Esophagus muscularis mucosa (tissue), 4 donors: ENCODE results near the gene NDUFS5. TPM values are rescaled to one million over a fixed set of nuclear protein-coding genes. Genes with fewer than 3 reads are reported as not detected.
"Not testable (repeated sequence)": the region's sequence is repeated elsewhere in the genome, so short reads cannot be mapped to it uniquely, and the experiment has no call there.

Experiments
- DNase-seq: peaks from one replicate; pipeline ENCODE4 v3.0.0-alpha.2; 2017; ENCODE audit errors: extremely low spot score
- H3K27ac ChIP-seq, 4 donors: fragments of 200-600 bp; sonication (generic); replicated peaks in 1 of 4; 1 replicate in 3 of 4; 2 replicates in 1 of 4; pipeline ENCODE4 v1.5.1; 2016 to 2019; ENCODE audit warnings: mild to moderate bottlenecking in 1 of 4
- H3K27me3 ChIP-seq, 4 donors: fragments of 200-600 bp; sonication (generic); one replicate each; pipeline versions ENCODE4 v1.5.1 to v1.6.0; 2016 to 2019
- H3K36me3 ChIP-seq, 4 donors: fragments of 200-600 bp; sonication (generic); one replicate each; pipeline ENCODE4 v1.5.1; 2016 to 2019
- H3K4me1 ChIP-seq, 4 donors: fragments of 200-600 bp; sonication (generic); one replicate each; pipeline ENCODE4 v1.5.1; 2016 to 2019
- H3K4me3 ChIP-seq, 4 donors: fragments of 200-600 bp; sonication (generic); 1 replicate in 2 of 4; 2 replicates in 2 of 4; pipeline ENCODE4 v1.5.1; 2016 to 2019; ENCODE audit warnings: mild to moderate bottlenecking in 4 of 4, moderate library complexity in 1 of 4
- H3K9me3 ChIP-seq, 4 donors: fragments of 200-600 bp; sonication (generic); 1 replicate in 3 of 4; 2 replicates in 1 of 4; pipeline ENCODE4 v1.5.1; 2016 to 2019
- EP300 ChIP-seq: sonication (generic); formaldehyde crosslinking; IDR thresholded peaks from one replicate; pipeline ENCODE4 v1.6.1; 2017; ENCODE audit warnings: antibody characterized with exemption
- POLR2A ChIP-seq: fragments of 450-650 bp; IDR thresholded peaks from one replicate; pipeline ENCODE4 v1.6.1; 2017; ENCODE audit warnings: antibody characterized with exemption, moderate library complexity, mild to moderate bottlenecking, low read depth
- POLR2AphosphoS5 ChIP-seq, 2 donors: sonication (generic); formaldehyde crosslinking; IDR thresholded peaks; one replicate each; pipeline ENCODE4 v1.6.1; 2017; ENCODE audit warnings: antibody characterized with exemption in 2 of 2
- WGBS: methylation state at CpG from one replicate; pipeline ENCODE4 v1.1.5; 2018; 5-methylcytosine and 5-hydroxymethylcytosine counted together
- intact Hi-C: fragments of 100-400 bp; cut with DNase I; formaldehyde crosslinking; loops from one replicate; pipeline ENCODE4 v1.15.1; 2023
- total RNA-seq, 4 donors: library from RNA; depleted of rRNA; stranded (reverse); fragments of >200 nt; gene quantifications; one replicate each; pipeline versions ENCODE4 v1.1.0 to v1.2.1, GENCODE V29; 2016
- TF ChIP-seq, protein P1 (sequence below), 3 experiments: fragments of 200-600 bp in 2 of 3; fragments of 450-650 bp in 1 of 3; sonication (generic) in 2 of 3; IDR thresholded peaks; one replicate each; pipeline ENCODE4 v1.5.1; 2017 to 2019; ENCODE audit warnings: antibody characterized with exemption in 3 of 3, mild to moderate bottlenecking in 2 of 3, moderate library complexity in 1 of 3

Gene NDUFS5
- total RNA-seq, 4 donors from 2014 or later = 274 to 655 (median 373) TPM

- no peaks in the 10 kb centered on the region for H3K9me3 ChIP-seq
- WGBS = 96% methylated on average over 4 of the region's 4 CpGs
- H3K36me3 ChIP-seq = peaks cover 0 to 25% (median 7%) of the 10 kb centered on the region in 4 donors
- H3K27ac ChIP-seq = no peak overlapping the region
- peaks cover 0 to 6% (median 4%) of the 10 kb centered on the region in 4 donors for H3K4me1 ChIP-seq
- TF ChIP-seq EP300 (no peak), POLR2AphosphoS5 (IDR thresholded peaks at IDR 0.05) (no peak)
- DNase-seq = no peak
- H3K27me3 ChIP-seq = no peaks in the 10 kb centered on the region
- intact Hi-C loops = no loop called here
- H3K4me3 ChIP-seq = no peak overlapping the region
These were observed 25.8 kb downstream of the NDUFS5 start for GRCh38 chr1:39051956-39052355.

DNA sequence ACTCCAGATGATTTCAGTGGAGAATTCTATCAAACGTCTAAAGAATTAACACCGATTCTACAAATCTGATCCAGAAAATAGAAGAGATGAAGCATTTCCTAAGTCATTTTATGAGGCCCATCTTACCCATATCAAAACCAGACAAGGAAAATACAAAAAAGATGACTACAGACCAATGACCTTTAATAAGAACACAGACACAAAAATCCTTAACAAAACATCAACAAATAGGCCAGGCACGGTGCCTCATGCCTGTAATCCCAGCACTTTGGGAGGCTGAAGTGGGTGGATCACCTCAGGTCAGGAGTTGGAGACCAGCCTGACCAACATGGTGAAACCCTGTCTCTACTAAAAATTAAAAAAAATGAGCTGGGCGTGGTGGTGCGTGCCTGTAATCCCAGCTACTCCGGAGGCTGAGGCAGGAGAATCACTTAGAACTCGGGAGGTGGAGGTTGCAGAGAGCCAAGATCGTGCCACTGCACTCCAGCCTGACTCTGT lies 29.1 kb downstream of the NDUFS5 start:
- H3K27ac ChIP-seq, H3K9me3 ChIP-seq, intact Hi-C loops, H3K4me1 ChIP-seq, H3K27me3 ChIP-seq, H3K4me3 ChIP-seq, DNase-seq, H3K36me3 ChIP-seq: not testable (repeated sequence)
- 96% methylated on average over 8 of the region's 8 CpGs for WGBS

- DNase-seq, H3K4me1 ChIP-seq, H3K27ac ChIP-seq, intact Hi-C loops, H3K4me3 ChIP-seq, H3K27me3 ChIP-seq, H3K36me3 ChIP-seq, H3K9me3 ChIP-seq: not testable (repeated sequence)
- WGBS = 97% methylated on average over 7 of the region's 7 CpGs
These were observed 35.4 kb downstream of the NDUFS5 start for GRCh38 chr1:39061516-39061915.

DNA sequence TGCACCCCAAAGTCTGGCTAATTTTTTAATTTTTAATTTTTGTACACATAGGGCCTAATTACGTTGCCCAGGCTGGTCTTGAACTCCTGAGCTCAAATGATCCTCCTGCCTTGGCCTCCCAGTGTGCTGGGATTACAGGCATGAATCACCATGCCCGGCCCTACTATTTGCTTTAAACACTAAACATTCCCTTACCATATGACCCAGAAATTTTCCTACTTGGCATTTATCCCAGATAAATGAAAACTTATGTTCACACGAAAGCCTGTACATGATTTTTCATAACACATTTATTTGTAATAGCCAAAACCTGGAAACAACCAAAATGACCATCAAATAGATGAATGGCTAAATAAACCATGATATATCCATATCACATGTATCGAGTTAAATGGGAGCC lies 35.8 kb downstream of the NDUFS5 start:
- Histone ChIP-seq H3K4me1 (no peaks in the 10 kb centered on the region), H3K27me3 (no peaks in the 10 kb centered on the region), H3K4me3 (no peak overlapping the region), H3K9me3 (no peaks in the 10 kb centered on the region), H3K36me3 (no peaks in the 10 kb centered on the region), H3K27ac (no peak overlapping the region)
- intact Hi-C loops = no loop called here
- TF ChIP-seq EP300 = no peak
- TF ChIP-seq POLR2A = no peak
- TF ChIP-seq, protein P1, sequence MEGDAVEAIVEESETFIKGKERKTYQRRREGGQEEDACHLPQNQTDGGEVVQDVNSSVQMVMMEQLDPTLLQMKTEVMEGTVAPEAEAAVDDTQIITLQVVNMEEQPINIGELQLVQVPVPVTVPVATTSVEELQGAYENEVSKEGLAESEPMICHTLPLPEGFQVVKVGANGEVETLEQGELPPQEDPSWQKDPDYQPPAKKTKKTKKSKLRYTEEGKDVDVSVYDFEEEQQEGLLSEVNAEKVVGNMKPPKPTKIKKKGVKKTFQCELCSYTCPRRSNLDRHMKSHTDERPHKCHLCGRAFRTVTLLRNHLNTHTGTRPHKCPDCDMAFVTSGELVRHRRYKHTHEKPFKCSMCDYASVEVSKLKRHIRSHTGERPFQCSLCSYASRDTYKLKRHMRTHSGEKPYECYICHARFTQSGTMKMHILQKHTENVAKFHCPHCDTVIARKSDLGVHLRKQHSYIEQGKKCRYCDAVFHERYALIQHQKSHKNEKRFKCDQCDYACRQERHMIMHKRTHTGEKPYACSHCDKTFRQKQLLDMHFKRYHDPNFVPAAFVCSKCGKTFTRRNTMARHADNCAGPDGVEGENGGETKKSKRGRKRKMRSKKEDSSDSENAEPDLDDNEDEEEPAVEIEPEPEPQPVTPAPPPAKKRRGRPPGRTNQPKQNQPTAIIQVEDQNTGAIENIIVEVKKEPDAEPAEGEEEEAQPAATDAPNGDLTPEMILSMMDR (IDR thresholded peaks at IDR 0.05) = no peak
- no peak for TF ChIP-seq POLR2AphosphoS5 (IDR thresholded peaks at IDR 0.05)
- 72% methylated on average over 4 of the region's 4 CpGs for WGBS
- DNase-seq = no peak

DNA sequence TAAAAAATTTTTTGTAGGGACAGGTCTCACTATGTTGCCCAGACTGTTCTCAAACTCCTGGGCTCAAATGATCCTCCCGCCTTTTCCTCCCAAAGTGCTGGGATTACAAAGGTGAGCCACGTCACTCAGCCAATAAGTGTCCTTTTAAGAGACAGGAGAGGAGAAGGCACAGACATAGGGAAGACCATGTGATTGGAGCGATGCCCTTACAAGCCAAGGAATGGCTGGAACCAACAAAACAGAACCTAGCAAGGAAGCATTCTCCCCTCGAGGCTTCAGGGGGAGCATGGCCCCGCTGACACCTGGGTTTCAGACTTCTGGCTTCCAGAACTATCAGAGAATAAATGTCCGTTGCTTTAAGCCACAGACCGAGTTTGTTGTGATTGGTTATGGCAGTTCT lies 37.0 kb downstream of the NDUFS5 start:
- WGBS = 71% methylated on average over 7 of the region's 7 CpGs
- no peak for DNase-seq
- Histone ChIP-seq H3K4me1 (no peaks in the 10 kb centered on the region), H3K9me3 (no peaks in the 10 kb centered on the region), H3K27me3 (no peaks in the 10 kb centered on the region), H3K27ac (no peak overlapping the region), H3K4me3 (no peak overlapping the region), H3K36me3 (no peaks in the 10 kb centered on the region)
- intact Hi-C loops = no loop called here
- TF ChIP-seq, protein P1 (IDR thresholded peaks at IDR 0.05) = no peak
- no peak for TF ChIP-seq EP300
- TF ChIP-seq POLR2AphosphoS5 (IDR thresholded peaks at IDR 0.05) = no peak
- no peak for TF ChIP-seq POLR2A

GRCh38 chr1:39063775-39064174 lies 37.6 kb downstream of the NDUFS5 start:
- Histone ChIP-seq H3K27me3 (no peaks in the 10 kb centered on the region), H3K9me3 (no peaks in the 10 kb centered on the region), H3K36me3 (no peaks in the 10 kb centered on the region), H3K4me1 (no peaks in the 10 kb centered on the region), H3K4me3 (no peak overlapping the region), H3K27ac (no peak overlapping the region)
- TF ChIP-seq POLR2AphosphoS5 (IDR thresholded peaks at IDR 0.05) = no peak
- no peak for TF ChIP-seq POLR2A
- TF ChIP-seq, protein P1 (IDR thresholded peaks at IDR 0.05) = no peak
- no peak for TF ChIP-seq EP300
- intact Hi-C loops = no loop called here
- WGBS = 65% methylated on average over 6 of the region's 6 CpGs
- no peak for DNase-seq
